Measurements from ENCODE around the gene SCN2B.
"Not testable (repeated sequence)": the region's sequence is repeated elsewhere in the genome, so short reads cannot be mapped to it uniquely, and the experiment has no call there.

SCN2B gene

GRCh38 chr11:118207079-118207478 is 30.6 kb upstream of the SCN2B start:
- intact Hi-C loops (cut with DNase I) = no loop called here
- DNase-seq = no peak

- no peak for DNase-seq
- intact Hi-C loops (cut with DNase I) = no loop called here
Measured at GRCh38 chr11:118206391-118207031, 30.1 kb upstream of the SCN2B start.

GRCh38 chr11:118205606-118206378 is 29.4 kb upstream of the SCN2B start:
- DNase-seq = no peak
- intact Hi-C loops (cut with DNase I) = no loop called here

GRCh38 chr11:118202599-118203422 is 26.4 kb upstream of the SCN2B start:
- DNase-seq = no peak
- intact Hi-C loops (cut with DNase I) = no loop called here

- no peak for DNase-seq
- intact Hi-C loops (cut with DNase I) = no loop called here
Measured at GRCh38 chr11:118201966-118202365, 25.5 kb upstream of the SCN2B start.

- intact Hi-C loops (cut with DNase I) = no loop called here
- DNase-seq = no peak
Measured at GRCh38 chr11:118200901-118201680, 24.7 kb upstream of the SCN2B start.

- no peak for DNase-seq
- intact Hi-C loops (cut with DNase I) = no loop called here
Measured at GRCh38 chr11:118200497-118200896, 24.1 kb upstream of the SCN2B start.

GRCh38 chr11:118199135-118199534 is 22.7 kb upstream of the SCN2B start:
- no peak for DNase-seq
- intact Hi-C loops (cut with DNase I) = loop anchor here (5.0 kb wide), 1 partner anchor 288 kb away; no protein-coding TSS in a partner anchor

- peak; percentile 53 to 96 (median 81) for DNase-seq
- intact Hi-C loops (cut with DNase I) = loop anchor here (1.0 to 5.0 kb wide), 3 partner anchors 93 to 289 kb away; no protein-coding TSS in a partner anchor
Measured at GRCh38 chr11:118198370-118198769, 21.9 kb upstream of the SCN2B start.

- intact Hi-C loops (cut with DNase I) = loop anchor here (2.0 to 5.0 kb wide), 2 partner anchors 14 to 292 kb away; no protein-coding TSS in a partner anchor
- DNase-seq = peak; percentile 45 to 94 (median 72)
Measured at GRCh38 chr11:118194835-118195627, 18.6 kb upstream of the SCN2B start.

GRCh38 chr11:118193910-118194566 is 17.6 kb upstream of the SCN2B start:
- intact Hi-C loops (cut with DNase I) = loop anchor here (2.0 kb wide), 1 partner anchor 13 kb away; no protein-coding TSS in a partner anchor
- DNase-seq = peak in 1 of 10 donors; percentile 55

- intact Hi-C loops (cut with DNase I); DNase-seq: not testable (repeated sequence)
Measured at GRCh38 chr11:118192817-118193216, 16.4 kb upstream of the SCN2B start.

- intact Hi-C loops (cut with DNase I) = not testable (repeated sequence)
Measured at GRCh38 chr11:118190942-118191506, 14.6 kb upstream of the SCN2B start.

GRCh38 chr11:118186346-118187107 is 10.1 kb upstream of the SCN2B start:
- intact Hi-C loops (cut with DNase I) = no loop called here
- peak in 1 of 10 donors; percentile 31 for DNase-seq

More at GRCh38 chr11:118190942-118191506, 14.6 kb upstream of the SCN2B start:
- not testable (repeated sequence) for DNase-seq

- intact Hi-C loops (cut with DNase I) = no loop called here
- DNase-seq = peak in 1 of 10 donors; percentile 43
Measured at GRCh38 chr11:118184784-118185579, 8.5 kb upstream of the SCN2B start.

- intact Hi-C loops (cut with DNase I); DNase-seq: not testable (repeated sequence)
Measured at GRCh38 chr11:118183691-118184090, 7.3 kb upstream of the SCN2B start.

- peak; percentile 83 to 99 (median 90) for DNase-seq
- intact Hi-C loops (cut with DNase I) = loop anchor here (2.0 kb wide), 1 partner anchor 14 kb away; no protein-coding TSS in a partner anchor
Measured at GRCh38 chr11:118180300-118180703, 3.9 kb upstream of the SCN2B start.

Measured in posterior cingulate gyrus (tissue), 11 donors.